Measurements from ENCODE around the gene C10orf71. TPM values are rescaled to one million over a fixed set of nuclear protein-coding genes. Genes with fewer than 3 reads are reported as not detected.

C10orf71 gene
- total and polyA plus RNA-seq, 4 donors = under 0.01 to 0.27 (median 0.06) TPM; not detected in 1

GRCh38 chr10:49310901-49311554 lies 12.1 kb downstream of the C10orf71 start:
- no peak overlapping the region for H3K27ac ChIP-seq (ENCODE audit: low read depth, low read length)
- no peak overlapping the region for H3K4me3 ChIP-seq (ENCODE audit: low read depth, low read length)
- no peaks in the 10 kb centered on the region for H3K4me1 ChIP-seq (ENCODE audit: control insufficient read depth, insufficient read depth, low read length)
- no peak for DNase-seq (ENCODE audit: low read depth in 4 of 6, low spot score in 6 of 6)
- H3K27me3 ChIP-seq (ENCODE audit: control insufficient read depth, insufficient read depth, low read length) = no peaks in the 10 kb centered on the region
- H3K9me3 ChIP-seq (ENCODE audit: control insufficient read depth, insufficient read depth, low read length) = no peaks in the 10 kb centered on the region
- WGBS (ENCODE audit: insufficient coverage) = 83% methylated on average over 5 of the region's 7 CpGs
- no peaks in the 10 kb centered on the region for H3K36me3 ChIP-seq (ENCODE audit: control insufficient read depth, insufficient read depth, low read length)

GRCh38 chr10:49311555-49312236 lies 12.7 kb downstream of the C10orf71 start:
- DNase-seq (ENCODE audit: low read depth in 4 of 6, low spot score in 6 of 6) = no peak
- H3K27me3 ChIP-seq (ENCODE audit: control insufficient read depth, insufficient read depth, low read length) = no peaks in the 10 kb centered on the region
- H3K36me3 ChIP-seq (ENCODE audit: control insufficient read depth, insufficient read depth, low read length) = no peaks in the 10 kb centered on the region
- no peaks in the 10 kb centered on the region for H3K4me1 ChIP-seq (ENCODE audit: control insufficient read depth, insufficient read depth, low read length)
- WGBS (ENCODE audit: insufficient coverage) = 85% methylated on average over 3 of the region's 4 CpGs
- no peak overlapping the region for H3K4me3 ChIP-seq (ENCODE audit: low read depth, low read length)
- no peaks in the 10 kb centered on the region for H3K9me3 ChIP-seq (ENCODE audit: control insufficient read depth, insufficient read depth, low read length)
- no peak overlapping the region for H3K27ac ChIP-seq (ENCODE audit: low read depth, low read length)

GRCh38 chr10:49312246-49312869 lies 13.4 kb downstream of the C10orf71 start:
- WGBS (ENCODE audit: insufficient coverage) = 67% methylated on average over 1 of the region's 7 CpGs
- no peaks in the 10 kb centered on the region for H3K4me1 ChIP-seq (ENCODE audit: control insufficient read depth, insufficient read depth, low read length)
- no peaks in the 10 kb centered on the region for H3K9me3 ChIP-seq (ENCODE audit: control insufficient read depth, insufficient read depth, low read length)
- H3K27me3 ChIP-seq (ENCODE audit: control insufficient read depth, insufficient read depth, low read length) = no peaks in the 10 kb centered on the region
- no peak overlapping the region for H3K4me3 ChIP-seq (ENCODE audit: low read depth, low read length)
- no peaks in the 10 kb centered on the region for H3K36me3 ChIP-seq (ENCODE audit: control insufficient read depth, insufficient read depth, low read length)
- H3K27ac ChIP-seq (ENCODE audit: low read depth, low read length) = no peak overlapping the region
- DNase-seq (ENCODE audit: low read depth in 4 of 6, low spot score in 6 of 6) = no peak

GRCh38 chr10:49313501-49314070 lies 14.6 kb downstream of the C10orf71 start:
- no peaks in the 10 kb centered on the region for H3K36me3 ChIP-seq (ENCODE audit: control insufficient read depth, insufficient read depth, low read length)
- no peak overlapping the region for H3K27ac ChIP-seq (ENCODE audit: low read depth, low read length)
- no peaks in the 10 kb centered on the region for H3K27me3 ChIP-seq (ENCODE audit: control insufficient read depth, insufficient read depth, low read length)
- WGBS (ENCODE audit: insufficient coverage) = 86% methylated on average over 11 of the region's 11 CpGs
- DNase-seq (ENCODE audit: low read depth in 4 of 6, low spot score in 6 of 6) = no peak
- peaks cover under 1% of the 10 kb centered on the region for H3K4me1 ChIP-seq (ENCODE audit: control insufficient read depth, insufficient read depth, low read length)
- no peak overlapping the region for H3K4me3 ChIP-seq (ENCODE audit: low read depth, low read length)
- H3K9me3 ChIP-seq (ENCODE audit: control insufficient read depth, insufficient read depth, low read length) = no peaks in the 10 kb centered on the region

DNA sequence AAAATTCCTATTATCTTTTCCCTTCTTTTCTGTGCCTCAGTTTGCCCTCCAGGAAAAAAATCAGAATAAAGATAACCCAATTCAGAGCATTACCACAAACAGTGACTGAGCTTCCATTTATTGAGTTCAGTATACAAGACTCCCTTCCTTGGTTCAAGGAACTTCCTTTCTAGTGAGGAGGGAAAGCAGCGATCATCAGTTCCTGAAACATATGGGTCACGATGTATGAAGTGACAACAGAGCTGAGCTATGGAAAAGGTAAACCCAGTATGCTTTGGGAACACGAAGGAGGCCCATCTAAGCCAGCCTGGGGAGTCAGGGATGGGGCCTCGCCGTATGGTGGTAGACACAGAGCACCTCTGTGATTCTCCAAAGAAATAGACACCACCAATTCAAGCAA lies 15.8 kb downstream of the C10orf71 start:
- DNase-seq (ENCODE audit: low read depth in 4 of 6, low spot score in 6 of 6) = no peak
- Histone ChIP-seq H3K36me3 (ENCODE audit: control insufficient read depth, insufficient read depth, low read length) (no peaks in the 10 kb centered on the region), H3K4me1 (ENCODE audit: control insufficient read depth, insufficient read depth, low read length) (peaks cover 3% of the 10 kb centered on the region), H3K9me3 (ENCODE audit: control insufficient read depth, insufficient read depth, low read length) (no peaks in the 10 kb centered on the region), H3K27ac (ENCODE audit: low read depth, low read length) (no peak overlapping the region), H3K4me3 (ENCODE audit: low read depth, low read length) (no peak overlapping the region), H3K27me3 (ENCODE audit: control insufficient read depth, insufficient read depth, low read length) (no peaks in the 10 kb centered on the region)
- WGBS (ENCODE audit: insufficient coverage) = no CpG with 5 or more reads among the region's 5 CpGs

DNA sequence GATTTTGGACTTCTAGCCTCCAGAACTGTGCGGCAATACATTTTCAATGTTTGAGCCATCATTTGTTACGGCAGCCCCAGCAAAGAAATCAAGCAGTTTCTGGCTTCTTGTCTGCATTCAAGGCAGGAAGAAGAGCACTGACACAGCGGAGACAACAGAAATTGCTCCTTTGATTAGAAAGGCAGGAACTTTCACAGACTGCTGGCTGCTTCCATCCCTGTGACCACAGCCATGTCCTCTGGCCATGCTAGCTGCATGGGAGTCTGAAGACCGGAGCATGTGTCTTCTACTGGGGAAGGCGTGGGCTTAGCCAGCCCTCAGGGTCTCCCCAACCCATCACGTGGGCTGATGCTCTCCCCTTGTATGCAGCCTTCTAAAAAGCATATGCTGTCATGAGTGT lies 19.1 kb downstream of the C10orf71 start:
- H3K27me3 ChIP-seq (ENCODE audit: control insufficient read depth, insufficient read depth, low read length) = no peaks in the 10 kb centered on the region
- H3K4me3 ChIP-seq (ENCODE audit: low read depth, low read length) = no peak overlapping the region
- WGBS (ENCODE audit: insufficient coverage) = 90% methylated on average over 6 of the region's 6 CpGs
- no peak for DNase-seq (ENCODE audit: low read depth in 4 of 6, low spot score in 6 of 6)
- peaks cover 3% of the 10 kb centered on the region for H3K4me1 ChIP-seq (ENCODE audit: control insufficient read depth, insufficient read depth, low read length)
- H3K27ac ChIP-seq (ENCODE audit: low read depth, low read length) = no peak overlapping the region
- no peaks in the 10 kb centered on the region for H3K9me3 ChIP-seq (ENCODE audit: control insufficient read depth, insufficient read depth, low read length)
- no peaks in the 10 kb centered on the region for H3K36me3 ChIP-seq (ENCODE audit: control insufficient read depth, insufficient read depth, low read length)

DNA sequence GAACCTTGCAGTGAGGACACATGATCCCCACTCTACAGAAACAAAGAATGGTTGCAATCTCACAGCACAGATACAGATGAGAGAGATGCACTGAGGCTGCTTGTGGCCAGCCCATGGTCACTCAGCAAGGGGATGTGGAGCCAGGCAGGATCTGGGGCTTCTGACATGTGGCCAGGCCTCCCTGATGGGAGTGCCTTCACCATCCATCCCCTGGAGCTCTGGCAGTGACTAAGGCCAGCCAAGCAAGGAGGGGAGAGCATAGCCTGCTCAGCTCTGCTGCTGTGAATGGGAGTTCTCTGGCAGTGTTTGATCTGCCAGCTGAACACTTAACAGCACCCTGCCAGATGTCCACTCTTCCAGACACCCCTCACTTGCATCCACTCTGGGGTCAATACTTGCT lies 19.8 kb downstream of the C10orf71 start:
- Histone ChIP-seq H3K4me3 (ENCODE audit: low read depth, low read length) (no peak overlapping the region), H3K36me3 (ENCODE audit: control insufficient read depth, insufficient read depth, low read length) (no peaks in the 10 kb centered on the region), H3K27me3 (ENCODE audit: control insufficient read depth, insufficient read depth, low read length) (no peaks in the 10 kb centered on the region), H3K9me3 (ENCODE audit: control insufficient read depth, insufficient read depth, low read length) (no peaks in the 10 kb centered on the region), H3K27ac (ENCODE audit: low read depth, low read length) (no peak overlapping the region), H3K4me1 (ENCODE audit: control insufficient read depth, insufficient read depth, low read length) (peaks cover 3% of the 10 kb centered on the region)
- DNase-seq (ENCODE audit: low read depth in 4 of 6, low spot score in 6 of 6) = no peak

- H3K36me3 ChIP-seq (ENCODE audit: control insufficient read depth, insufficient read depth, low read length) = no peaks in the 10 kb centered on the region
- no peak overlapping the region for H3K4me3 ChIP-seq (ENCODE audit: low read depth, low read length)
- no peaks in the 10 kb centered on the region for H3K27me3 ChIP-seq (ENCODE audit: control insufficient read depth, insufficient read depth, low read length)
- no CpG with 5 or more reads among the region's 1 CpG for WGBS (ENCODE audit: insufficient coverage)
- no peaks in the 10 kb centered on the region for H3K9me3 ChIP-seq (ENCODE audit: control insufficient read depth, insufficient read depth, low read length)
- H3K27ac ChIP-seq (ENCODE audit: low read depth, low read length) = no peak overlapping the region
- H3K4me1 ChIP-seq (ENCODE audit: control insufficient read depth, insufficient read depth, low read length) = peaks cover 3% of the 10 kb centered on the region
- DNase-seq (ENCODE audit: low read depth in 4 of 6, low spot score in 6 of 6) = no peak
These were observed 20.2 kb downstream of the C10orf71 start for GRCh38 chr10:49319206-49319605.

GRCh38 chr10:49320191-49320590 lies 21.2 kb downstream of the C10orf71 start:
- WGBS (ENCODE audit: insufficient coverage) = 100% methylated on average over 2 of the region's 2 CpGs
- Histone ChIP-seq H3K27me3 (ENCODE audit: control insufficient read depth, insufficient read depth, low read length) (no peaks in the 10 kb centered on the region), H3K4me3 (ENCODE audit: low read depth, low read length) (no peak overlapping the region), H3K27ac (ENCODE audit: low read depth, low read length) (no peak overlapping the region), H3K4me1 (ENCODE audit: control insufficient read depth, insufficient read depth, low read length) (peaks cover 3% of the 10 kb centered on the region), H3K36me3 (ENCODE audit: control insufficient read depth, insufficient read depth, low read length) (no peaks in the 10 kb centered on the region), H3K9me3 (ENCODE audit: control insufficient read depth, insufficient read depth, low read length) (no peaks in the 10 kb centered on the region)
- no peak for DNase-seq (ENCODE audit: low read depth in 4 of 6, low spot score in 6 of 6)
